Measurements from ENCODE around the gene RXYLT1. TPM values are rescaled to one million over a fixed set of nuclear protein-coding genes. Genes with fewer than 3 reads are reported as not detected.

The RXYLT1 gene
- total and polyA plus RNA-seq, 2 of the 8 experiments (the other 6 are each of a cell fraction or from before 2014, with no cell fraction given), result 3.8 to 10.9 TPM

DNA sequence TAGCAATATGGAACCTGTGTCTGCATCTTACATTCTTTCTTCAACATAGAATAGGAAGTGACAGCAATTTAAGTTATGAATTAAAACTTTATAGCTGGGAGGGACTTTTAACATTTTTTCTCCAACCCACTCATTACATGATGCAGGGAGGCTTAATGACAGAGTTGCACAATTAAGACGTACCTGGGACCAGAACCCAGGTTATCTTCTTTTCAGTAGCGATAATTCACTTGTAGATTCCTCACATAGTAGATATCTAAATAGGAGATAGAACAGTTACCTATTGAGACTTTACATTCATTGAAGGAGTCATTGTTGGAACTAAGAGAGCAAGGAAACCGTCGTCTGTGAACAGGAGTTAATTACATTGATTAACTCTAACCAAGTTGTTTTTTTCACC is 69.9 kb downstream of the RXYLT1 start:
- FAIRE-seq, result no peak
- no peak overlapping the region for H3K4me2 ChIP-seq (ENCODE audit: insufficient read depth in 1 of 2, low read depth in 2 of 2, low read length in 2 of 2)
- no peak overlapping the region for H3K4me3 ChIP-seq (ENCODE audit: extremely low read depth in 1 of 4, insufficient read depth in 2 of 4, low read depth in 3 of 4, low read length in 4 of 4)

More for the DNA sequence above, 69.9 kb downstream of the RXYLT1 start:
- Histone ChIP-seq H3K14ac (ENCODE audit: insufficient read length) (no peak overlapping the region), H2BK15ac (ENCODE audit: low read length) (no peak overlapping the region), H3K4ac (replicated peaks; ENCODE audit: insufficient read length, low read depth, low read length) (no peak overlapping the region), H3K79me2 (ENCODE audit: control insufficient read depth in 1 of 2, insufficient read depth in 2 of 2, low read length in 2 of 2) (peaks cover 4 to 20% of the 10 kb centered on the region in 2 experiments; a peak in 3 of 4 replicates), H3K27me3 (replicated peaks in 1 of 4; ENCODE audit: control insufficient read depth in 3 of 4, extremely low read depth in 1 of 4, insufficient read depth in 3 of 4, low read length in 3 of 4) (peaks cover 0 to 2% (median 1%) of the 10 kb centered on the region in 4 experiments; a peak in 2 of 7 replicates), H3K23me2 (ENCODE audit: low read depth, low read length) (peaks cover 6% of the 10 kb centered on the region), H3K79me1 (ENCODE audit: low read depth, low read length) (no peaks in the 10 kb centered on the region), H4K8ac (ENCODE audit: extremely low read depth, insufficient read depth, low read length) (no peak overlapping the region), H2BK12ac (ENCODE audit: low read depth, low read length) (no peak overlapping the region), H4K5ac (ENCODE audit: insufficient read length, low read depth, low read length) (no peak overlapping the region), H4K20me1 (replicated peaks in 1 of 2; ENCODE audit: control insufficient read depth in 1 of 2, insufficient read depth in 2 of 2, low read length in 2 of 2) (no peaks in the 10 kb centered on the region), H2AFZ (ENCODE audit: low read length) (no peak overlapping the region), H3K9ac (replicated peaks in 1 of 4; ENCODE audit: extremely low read depth in 1 of 4, low read depth in 3 of 4, low read length in 3 of 4) (no peak overlapping the region), H2BK20ac (ENCODE audit: low read length) (no peak overlapping the region), H3K36me3 (ENCODE audit: control insufficient read depth in 2 of 4, insufficient read depth in 4 of 4, low read length in 3 of 4) (no peaks in the 10 kb centered on the region), H2BK5ac (ENCODE audit: low read depth, low read length) (no peak overlapping the region), H3K56ac (replicated peaks; ENCODE audit: insufficient read length, low read depth, low read length) (no peak overlapping the region), H3K23ac (ENCODE audit: insufficient read length) (no peak overlapping the region), H4K91ac (replicated peaks; ENCODE audit: insufficient read length, low read length) (no peak overlapping the region), H3K4me1 (replicated peaks in 1 of 4; ENCODE audit: control insufficient read depth in 3 of 4, insufficient read depth in 4 of 4, low read length in 3 of 4) (peaks cover 0 to 5% (median under 1%) of the 10 kb centered on the region in 4 experiments; a peak in 1 of 7 replicates), H3K27ac (ENCODE audit: low read depth, low read length) (no peak overlapping the region), H3K18ac (ENCODE audit: extremely low read depth, low read length) (no peak overlapping the region), H3K9me3 (ENCODE audit: insufficient read depth in 2 of 2, low read depth in 1 of 2, low read length in 1 of 2) (no peaks in the 10 kb centered on the region), H2BK120ac (replicated peaks; ENCODE audit: low read depth, low read length) (no peak overlapping the region), H2AK5ac (ENCODE audit: low read depth, low read length) (no peak overlapping the region)
- POLR2A ChIA-PET (ENCODE audit: partially characterized antibody), result no interaction called here
- 92% methylated on average over 4 of the region's 4 CpGs; no CpG with 5 or more reads in 1 of the 2 experiments for WGBS, 2 experiments (ENCODE audit: extremely low coverage in 1 of 2, insufficient coverage in 1 of 2, insufficient read length in 1 of 2, insufficient replicate concordance in 2 of 2, low coverage in 1 of 2, low lambda C conversion rate in 2 of 2, missing lambda C conversion rate in 1 of 2)
- TF ChIP-seq PHF8 (conservative IDR thresholded peaks at IDR 0.05; ENCODE audit: low read depth, low read length) (no peak), CHD1 (IDR thresholded peaks at IDR 0.05; ENCODE audit: low read depth, low read length) (no peak), KDM4A (IDR thresholded peaks at IDR 0.05; ENCODE audit: low read depth, low read length, severe bottlenecking) (no peak)
- CTCF ChIA-PET (ENCODE audit: partially characterized antibody), result interaction anchor here (0.6 to 1.0 kb wide), 4 partner anchors 26 to 387 kb away, joined by 3 to 4 read pairs (median 3); no protein-coding TSS in a partner anchor
- no peak for DNase-seq (ENCODE audit: low read depth in 1 of 2, low spot score in 2 of 2)
